Type B pancreatic cell (in vitro differentiated cells): ENCODE data around the gene LGALS1. TPM values are rescaled to one million over a fixed set of nuclear protein-coding genes. Genes with fewer than 3 reads are reported as not detected.

ENCODE experiments used
- DNase-seq: peaks from one replicate; pipeline ENCODE4 v3.0.0; 2021; ENCODE audit warnings: mixed read lengths; ENCODE audit not compliant: unreplicated experiment; ENCODE audit errors: extremely low spot score
- H3K27ac Mint-ChIP-seq: 2 replicates; pipeline ENCODE4 v1.8.0; 2021; ENCODE audit warnings: mild to moderate bottlenecking, mixed read lengths
- H3K27me3 Mint-ChIP-seq: 2 replicates; pipeline ENCODE4 v1.8.0; 2021; ENCODE audit warnings: mixed read lengths
- H3K36me3 Mint-ChIP-seq: 2 replicates; pipeline ENCODE4 v1.8.0; 2021; ENCODE audit warnings: mixed read lengths
- H3K4me1 Mint-ChIP-seq: one replicate; pipeline ENCODE4 v1.8.0; 2021; ENCODE audit warnings: mixed read lengths; ENCODE audit not compliant: unreplicated experiment
- H3K4me3 Mint-ChIP-seq: 2 replicates; pipeline ENCODE4 v1.8.0; 2021; ENCODE audit warnings: mild to moderate bottlenecking, mixed read lengths
- H3K9me3 Mint-ChIP-seq: 2 replicates; pipeline ENCODE4 v1.8.0; 2021; ENCODE audit warnings: mixed read lengths
- CTCF ChIP-seq: fragments of 200-600 bp; sonication (generic); conservative IDR thresholded peaks from 2 replicates; pipeline ENCODE4 v1.5.0; 2021; ENCODE audit warnings: antibody characterized with exemption, mild to moderate bottlenecking
- total RNA-seq: library from RNA; stranded (reverse); gene quantifications from 2 replicates; pipeline ENCODE4 v1.2.1, GENCODE V29; 2021; ENCODE audit warnings: low replicate concordance

The LGALS1 gene
- total RNA-seq, 1 donor from 2014 or later = 235 TPM

GRCh38 chr22:37676736-37677492 is 1.5 kb downstream of the LGALS1 start:
- peak overlapping the region; percentile 86 for H3K4me3 Mint-ChIP-seq
- peak; percentile 78 for DNase-seq
- H3K9me3 Mint-ChIP-seq = no peaks in the 10 kb centered on the region
- H3K27me3 Mint-ChIP-seq = no peaks in the 10 kb centered on the region
- TF ChIP-seq CTCF = no peak
- peaks cover 17% of the 10 kb centered on the region for H3K4me1 Mint-ChIP-seq
- peak overlapping the region; percentile 74 for H3K27ac Mint-ChIP-seq
- no peaks in the 10 kb centered on the region for H3K36me3 Mint-ChIP-seq

- Mint-ChIP-seq H3K9me3 (no peaks in the 10 kb centered on the region), H3K4me1 (peaks cover 17% of the 10 kb centered on the region), H3K27ac (peak overlapping the region; percentile 74), H3K27me3 (no peaks in the 10 kb centered on the region), H3K36me3 (no peaks in the 10 kb centered on the region), H3K4me3 (peak overlapping the region; percentile 86)
- DNase-seq = no peak
- TF ChIP-seq CTCF = no peak
Observed at GRCh38 chr22:37677493-37677974, 2.1 kb downstream of the LGALS1 start.

GRCh38 chr22:37678372-37678771 is 2.9 kb downstream of the LGALS1 start:
- Mint-ChIP-seq H3K36me3 (no peaks in the 10 kb centered on the region), H3K27ac (no peak overlapping the region), H3K4me3 (no peak overlapping the region), H3K4me1 (peaks cover 17% of the 10 kb centered on the region), H3K27me3 (no peaks in the 10 kb centered on the region), H3K9me3 (no peaks in the 10 kb centered on the region)
- no peak for DNase-seq
- TF ChIP-seq CTCF = no peak

GRCh38 chr22:37679670-37680069 is 4.2 kb downstream of the LGALS1 start:
- Mint-ChIP-seq H3K4me1 (peaks cover 17% of the 10 kb centered on the region), H3K27ac (no peak overlapping the region), H3K9me3 (no peaks in the 10 kb centered on the region), H3K4me3 (peak overlapping the region; percentile 39), H3K27me3 (no peaks in the 10 kb centered on the region), H3K36me3 (no peaks in the 10 kb centered on the region)
- no peak for TF ChIP-seq CTCF
- no peak for DNase-seq

- peaks cover 17% of the 10 kb centered on the region for H3K4me1 Mint-ChIP-seq
- no peaks in the 10 kb centered on the region for H3K9me3 Mint-ChIP-seq
- H3K27me3 Mint-ChIP-seq = no peaks in the 10 kb centered on the region
- H3K4me3 Mint-ChIP-seq = no peak overlapping the region
- H3K27ac Mint-ChIP-seq = no peak overlapping the region
- TF ChIP-seq CTCF = no peak
- H3K36me3 Mint-ChIP-seq = no peaks in the 10 kb centered on the region
- DNase-seq = no peak
Observed at GRCh38 chr22:37680191-37680851, 4.9 kb downstream of the LGALS1 start.
